ENCODE results near the gene MRAS.
"Not testable (repeated sequence)": the region's sequence is repeated elsewhere in the genome, so short reads cannot be mapped to it uniquely, and the experiment has no call there.

The MRAS gene

GRCh38 chr3:138369151-138369900 lies 20.9 kb downstream of the MRAS start:
- no peak for DNase-seq

DNA sequence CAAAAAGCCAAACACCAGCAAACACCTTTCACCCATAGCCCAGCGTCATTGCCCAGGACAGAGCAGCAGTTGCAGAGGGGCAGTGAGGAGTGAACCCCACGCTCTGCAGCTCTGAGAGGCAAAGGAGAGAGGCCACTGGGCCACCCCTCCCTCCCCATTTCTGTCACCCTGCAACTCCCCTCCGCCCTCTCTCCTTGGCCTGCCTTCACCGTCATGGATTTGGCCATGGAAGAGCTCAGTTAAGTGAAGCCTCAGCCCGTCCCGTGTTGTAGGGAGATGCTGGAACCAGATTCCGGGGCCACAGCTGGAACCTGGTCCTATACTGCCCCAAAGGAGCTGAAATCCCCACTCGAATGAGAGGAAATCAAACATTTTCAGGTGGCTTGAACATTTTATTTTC lies 21.9 kb downstream of the MRAS start:
- DNase-seq: no peak

DNA sequence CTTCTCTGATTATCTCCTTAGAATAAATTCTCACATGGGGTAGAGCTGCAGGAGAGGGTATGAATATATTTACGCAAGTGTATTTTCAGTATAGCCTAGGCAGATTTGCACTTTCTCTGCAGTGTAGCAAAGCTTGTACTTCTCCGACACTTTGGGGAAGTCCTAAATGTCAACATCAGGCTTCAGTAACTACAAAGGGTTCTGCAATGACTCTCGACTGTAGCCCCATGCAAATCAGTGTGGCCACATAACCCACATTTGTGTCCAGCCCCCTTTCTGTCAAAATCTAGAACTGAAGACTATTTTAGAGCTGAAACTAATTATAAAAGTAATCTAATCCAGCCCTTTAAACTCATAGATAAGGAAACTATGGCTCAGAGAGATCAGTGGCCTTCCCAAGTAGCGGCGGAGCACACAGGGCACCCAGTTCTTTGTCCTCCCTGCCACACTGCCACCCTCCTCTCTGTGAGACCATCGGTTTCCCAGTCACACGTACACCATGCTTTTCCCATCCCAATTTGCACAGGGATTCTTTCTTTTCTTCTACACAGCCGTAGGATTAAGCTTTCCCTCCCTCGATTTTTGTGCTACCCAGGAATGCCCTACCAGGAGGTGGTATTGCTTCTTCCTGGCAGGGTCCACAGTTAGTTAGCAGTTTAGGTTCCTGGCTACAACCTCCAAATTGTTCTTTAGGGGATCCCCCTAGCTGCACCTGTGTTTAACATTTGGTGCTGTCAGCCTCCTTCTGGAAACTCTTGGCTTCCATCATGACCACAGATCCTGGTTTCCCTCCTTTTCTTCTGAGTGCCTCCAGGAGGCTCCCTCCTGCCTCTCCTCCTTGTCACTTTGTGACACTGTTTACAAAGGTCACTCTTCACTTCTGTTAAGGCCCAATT lies 22.9 kb downstream of the MRAS start:
- no peak for DNase-seq

GRCh38 chr3:138373087-138373735 lies 24.8 kb downstream of the MRAS start:
- no peak for DNase-seq

DNA sequence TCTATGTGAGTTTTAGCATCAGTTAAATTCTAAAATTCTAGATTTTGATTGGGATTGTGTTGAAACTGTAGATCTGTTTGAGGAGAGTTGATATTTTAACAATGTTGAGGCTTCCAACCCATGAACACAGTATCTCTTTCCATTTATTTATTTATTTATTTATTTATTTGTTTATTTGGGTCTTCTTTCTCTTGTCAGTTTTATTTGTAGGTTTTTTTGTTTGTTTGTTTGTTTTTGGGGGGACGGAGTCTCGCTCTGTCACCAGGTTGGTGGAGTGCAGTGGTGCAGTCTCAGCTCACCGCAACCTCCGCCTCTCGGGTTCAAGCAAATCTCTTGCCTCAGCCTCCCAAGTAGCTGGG lies 25.3 kb downstream of the MRAS start:
- DNase-seq: no peak

GRCh38 chr3:138374573-138375134 lies 26.3 kb downstream of the MRAS start:
- no peak for DNase-seq

DNA sequence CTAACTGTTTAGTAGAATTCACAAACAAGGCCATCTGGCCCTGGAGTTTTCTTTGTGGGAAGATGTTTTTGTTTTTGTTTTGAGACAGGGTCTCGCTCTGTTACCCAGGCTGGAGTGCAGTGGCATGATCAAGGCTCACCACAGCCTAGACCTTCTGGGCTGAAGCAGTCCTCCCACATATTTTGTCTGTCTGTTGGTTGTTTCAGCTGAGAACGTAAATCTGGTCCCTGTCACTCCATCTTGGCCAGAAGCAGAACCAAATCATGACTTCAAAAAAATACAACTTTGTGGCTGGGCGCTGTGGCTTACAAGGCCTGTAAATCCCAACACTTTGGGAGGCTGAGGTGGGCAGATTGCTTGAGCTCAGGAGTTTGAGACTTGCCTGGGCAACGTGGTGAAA lies 27.1 kb downstream of the MRAS start:
- no peak for DNase-seq

DNA sequence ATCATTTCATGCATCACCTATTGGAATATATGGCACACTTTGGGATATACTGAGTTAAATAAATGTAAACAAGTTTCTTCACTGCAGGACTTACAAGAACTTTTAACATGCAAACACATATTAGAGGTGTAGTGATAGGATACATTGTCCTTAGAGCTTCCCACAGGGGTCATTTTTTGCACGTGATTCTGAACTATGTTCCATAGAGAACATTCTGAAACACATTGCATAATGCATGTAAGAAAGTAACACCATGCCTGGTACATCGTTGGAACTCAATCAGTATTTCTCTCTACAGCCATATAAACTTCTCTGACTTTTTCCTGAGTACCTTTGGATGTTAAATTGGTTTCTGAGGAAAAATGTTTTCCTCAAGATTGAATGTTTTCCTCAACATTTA lies 28.3 kb downstream of the MRAS start:
- DNase-seq: no peak

- DNase-seq: not testable (repeated sequence)
These were observed 28.8 kb downstream of the MRAS start for GRCh38 chr3:138377212-138377611.

DNA sequence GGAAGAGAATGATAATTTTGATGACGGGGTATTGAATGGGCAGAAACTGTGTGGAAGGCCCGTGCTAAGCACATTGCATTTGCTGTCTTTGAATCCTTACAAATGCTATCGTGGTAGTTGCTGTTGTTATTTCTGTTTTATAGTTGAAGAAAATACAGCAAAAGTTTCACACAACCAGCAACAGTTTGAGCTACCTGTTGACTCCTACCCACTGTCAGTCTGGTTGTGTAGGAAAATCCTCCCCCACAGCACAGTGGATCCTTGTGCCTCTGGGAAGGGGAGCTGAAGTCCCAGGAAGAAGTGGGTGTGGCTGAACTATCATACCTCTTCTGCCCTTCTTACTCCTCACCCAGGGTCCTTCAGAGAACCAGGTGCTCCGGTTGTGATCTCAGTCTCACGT lies 29.4 kb downstream of the MRAS start:
- no peak for DNase-seq

DNA sequence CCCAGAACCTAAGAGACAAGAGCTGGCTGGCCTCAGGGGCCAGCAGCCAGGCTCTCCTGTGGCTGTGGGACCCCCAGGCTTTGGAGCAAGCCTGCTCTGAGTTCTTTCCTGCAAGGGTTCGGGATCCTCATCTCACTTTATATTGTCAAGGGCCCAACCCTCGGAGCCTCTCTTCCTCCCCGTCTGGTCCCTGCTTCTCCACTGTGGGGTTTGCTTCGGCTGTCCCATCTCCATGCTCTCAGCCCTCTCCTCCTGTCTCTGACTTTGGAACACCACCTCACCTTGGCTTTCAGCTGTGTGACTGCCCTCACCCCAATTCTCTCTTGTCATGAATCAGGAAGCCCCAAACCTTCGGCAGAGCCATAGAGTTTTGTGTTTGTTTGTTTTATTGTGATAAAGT lies 30.0 kb downstream of the MRAS start:
- no peak for DNase-seq

DNA sequence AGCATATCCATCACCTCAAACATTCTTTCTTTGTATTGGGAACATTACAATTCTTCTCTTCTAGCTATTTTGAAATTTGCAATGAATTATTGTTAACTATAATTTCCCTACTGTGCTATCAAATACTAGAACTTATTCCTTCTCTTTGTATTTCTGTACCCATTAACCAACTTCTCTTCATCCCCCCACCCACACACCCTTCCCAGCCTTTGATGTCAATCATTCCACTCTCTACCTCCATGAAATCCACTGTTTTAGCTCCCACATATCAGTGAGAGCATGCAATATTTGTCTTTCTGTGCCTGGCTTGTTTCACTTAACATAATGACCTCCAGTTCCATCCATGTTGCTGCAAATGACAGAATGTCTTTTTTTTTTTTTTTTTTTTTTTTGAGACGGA lies 30.6 kb downstream of the MRAS start:
- DNase-seq: no peak

GRCh38 chr3:138381413-138381901 lies 33.1 kb downstream of the MRAS start:
- DNase-seq: no peak

DNA sequence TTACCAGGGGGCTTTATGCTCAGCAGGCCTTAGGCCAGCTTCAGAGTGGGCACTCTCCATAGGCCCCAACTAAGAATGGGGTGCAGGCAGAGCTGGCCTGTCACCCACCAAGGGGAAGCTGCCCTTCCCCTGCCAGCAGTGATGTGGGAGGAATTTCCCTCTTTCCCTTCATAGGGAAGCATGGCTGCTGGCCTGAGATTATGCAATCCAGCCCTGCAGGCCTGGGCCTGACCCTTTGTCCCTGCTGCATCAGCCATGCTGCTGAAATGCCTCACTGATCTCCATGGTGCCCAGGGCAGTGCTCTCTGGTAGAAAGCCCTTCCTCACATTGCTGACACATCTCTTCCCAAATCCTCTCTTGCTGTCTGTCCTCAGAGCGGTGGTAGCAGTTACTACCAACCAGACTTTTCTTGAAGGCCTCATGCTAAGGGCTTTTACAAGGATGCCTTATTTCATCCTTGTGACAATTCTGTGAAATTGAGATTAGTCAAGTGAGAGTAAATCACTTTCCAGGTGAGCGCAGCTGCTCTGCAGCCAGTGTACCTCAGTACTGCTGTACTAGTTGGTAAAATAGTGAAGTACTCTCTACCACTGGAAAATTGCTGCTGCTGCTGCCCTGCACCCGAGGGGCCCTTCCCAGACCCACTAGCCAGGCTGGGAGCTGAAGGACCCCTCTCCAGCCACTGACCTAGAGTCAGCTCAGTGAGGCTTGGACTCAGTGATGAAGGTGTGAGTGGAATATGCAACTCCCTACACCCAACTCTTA lies 33.8 kb downstream of the MRAS start:
- no peak for DNase-seq

DNA sequence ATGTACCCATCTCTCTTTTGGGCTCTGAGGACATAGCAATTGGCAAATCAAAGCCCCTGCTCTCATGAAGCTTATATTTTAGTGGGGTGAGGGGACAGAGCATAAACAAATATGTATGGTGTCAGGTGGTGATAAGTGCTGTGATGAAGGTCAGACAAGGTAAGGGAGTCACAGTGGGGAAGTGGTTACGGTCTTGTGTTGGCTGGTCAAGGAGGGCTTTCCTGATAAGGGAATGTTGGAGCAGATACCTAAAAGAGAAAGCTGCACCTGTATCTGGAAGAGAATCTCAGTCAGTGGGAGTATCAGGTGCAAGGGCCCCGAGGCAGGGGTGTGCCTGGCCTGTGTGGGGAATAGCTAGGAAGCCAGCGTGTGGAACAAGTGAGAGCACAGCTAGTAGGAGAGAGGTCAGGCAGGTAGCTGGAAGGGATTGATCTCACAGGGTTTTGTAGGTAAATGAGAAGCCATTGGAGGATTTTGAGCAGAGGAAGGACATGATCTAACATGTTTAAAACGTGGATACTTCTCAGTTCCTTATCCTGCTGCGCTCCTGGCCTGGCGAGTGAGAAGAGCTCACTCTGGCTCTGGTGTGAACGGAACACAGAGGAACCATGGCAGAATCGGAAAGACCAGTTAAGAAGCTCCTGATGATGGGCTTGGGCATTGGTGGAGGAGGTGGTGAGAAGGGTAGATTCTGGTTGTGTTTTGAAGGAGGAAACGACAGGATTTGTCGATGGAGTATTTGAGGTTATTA lies 35.5 kb downstream of the MRAS start:
- DNase-seq: no peak

DNA sequence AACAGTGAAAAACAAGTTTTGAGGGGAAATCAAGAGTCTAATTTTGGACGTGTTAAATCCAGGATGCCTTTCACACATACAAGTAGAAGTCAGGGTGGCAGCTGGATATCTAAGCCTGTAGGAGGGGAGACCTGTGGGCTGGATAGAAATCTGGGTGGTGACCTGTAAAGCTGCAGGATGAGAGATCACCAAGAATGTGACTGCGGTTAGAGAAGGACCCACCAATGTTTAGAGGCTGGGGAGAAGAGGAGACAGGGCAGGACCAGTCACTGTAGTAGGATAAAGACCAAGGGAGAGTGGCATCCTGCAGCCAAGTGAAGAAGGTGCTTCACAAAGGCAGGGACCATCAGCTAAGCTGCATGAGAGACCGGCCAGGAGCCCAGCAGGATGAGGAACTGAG lies 36.2 kb downstream of the MRAS start:
- DNase-seq: no peak

GRCh38 chr3:138384976-138385375 lies 36.6 kb downstream of the MRAS start:
- no peak for DNase-seq

DNA sequence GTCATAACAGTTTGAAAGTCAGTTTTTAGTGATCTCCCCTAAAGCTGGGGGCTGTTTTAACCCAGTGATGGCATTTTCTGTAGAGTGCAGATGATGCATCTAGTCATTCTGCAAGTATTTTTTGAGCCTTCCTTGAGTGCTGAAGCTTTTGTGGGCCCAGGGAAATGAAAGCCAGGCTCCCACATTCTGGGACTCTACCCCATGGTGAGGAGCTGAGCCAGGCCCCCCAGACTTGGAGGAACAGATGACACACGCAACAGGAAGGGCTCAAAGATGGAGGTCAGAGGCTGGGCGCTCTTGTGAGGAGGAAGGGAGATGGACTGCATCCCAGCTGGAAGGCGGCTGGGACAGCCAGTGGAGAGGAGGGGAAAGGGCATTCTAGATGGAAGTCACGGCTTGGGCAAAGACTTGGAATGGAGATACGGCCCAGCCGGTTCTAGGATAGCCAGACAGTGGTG lies 40.8 kb downstream of the MRAS start:
- no peak for DNase-seq

DNA sequence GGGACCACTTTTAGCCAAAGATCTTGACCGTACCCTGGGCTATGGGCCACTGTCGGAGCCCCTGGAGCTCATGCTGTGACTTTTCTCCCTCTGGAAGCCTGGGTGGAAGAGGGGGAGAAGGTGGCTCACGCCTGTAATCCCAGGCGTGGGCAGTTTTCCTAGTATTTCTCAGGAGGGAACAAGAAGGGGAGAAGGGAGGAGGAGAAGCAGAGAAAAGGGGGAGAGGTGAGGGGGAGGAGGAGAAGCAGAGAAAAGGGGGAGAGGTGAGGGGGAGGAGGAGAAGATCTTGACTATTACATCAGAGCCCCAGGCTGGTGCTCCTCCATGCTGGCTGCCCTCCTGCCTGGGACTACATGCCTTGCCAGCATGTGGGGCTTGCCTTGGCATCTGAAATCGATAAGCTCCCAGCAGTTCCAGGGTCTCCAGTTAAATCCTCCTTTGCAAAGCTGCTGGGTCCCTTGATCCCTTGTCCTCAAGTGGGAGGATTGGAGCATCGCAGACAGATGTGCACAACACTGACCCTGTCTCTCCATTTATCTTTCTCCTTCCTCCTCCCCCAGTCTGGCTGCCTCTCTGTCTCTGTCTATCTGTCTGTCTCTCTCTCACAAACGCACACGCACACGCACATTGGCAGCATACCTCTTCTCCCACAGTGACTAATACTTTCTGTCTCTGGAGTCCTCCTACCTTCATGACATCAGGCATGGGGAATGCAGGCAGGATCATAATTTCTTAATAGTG lies 41.6 kb downstream of the MRAS start:
- no peak for DNase-seq

DNA sequence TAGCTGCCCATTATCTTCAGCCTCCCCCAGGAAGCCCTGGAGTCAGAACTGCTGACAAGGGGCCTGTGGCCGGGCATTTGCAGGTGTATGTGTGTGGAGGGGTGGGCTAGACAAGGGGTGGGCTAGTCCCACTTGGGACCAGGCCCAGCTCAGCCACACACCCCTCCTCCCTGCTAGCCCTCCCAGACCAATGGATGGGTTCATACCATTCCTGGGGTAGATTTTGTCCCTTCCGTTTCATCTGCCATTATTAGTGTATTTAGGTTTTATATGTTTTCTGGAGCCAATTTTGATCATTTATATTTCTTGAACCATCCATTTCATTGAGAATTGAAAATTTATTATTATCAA lies 42.2 kb downstream of the MRAS start:
- no peak for DNase-seq

DNA sequence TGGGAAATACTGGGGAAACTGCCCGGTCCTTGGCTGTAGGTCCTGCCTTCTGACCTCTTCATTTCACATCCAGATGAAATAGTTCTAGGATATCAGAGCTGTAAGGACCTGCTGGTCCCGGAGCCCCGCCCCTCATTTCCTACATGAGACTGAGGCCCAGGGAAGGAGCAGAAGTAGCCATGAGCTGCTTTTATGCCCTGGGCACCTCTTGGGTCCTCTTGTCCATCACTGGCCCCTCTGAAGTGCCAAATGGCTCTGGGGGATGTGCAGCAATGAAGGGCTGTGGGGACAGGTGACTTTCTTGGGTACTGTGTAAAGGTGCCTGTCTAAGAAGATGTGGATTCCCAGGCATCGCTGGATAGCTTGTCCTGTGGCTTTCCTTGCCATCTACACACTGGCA lies 45.8 kb downstream of the MRAS start:
- DNase-seq: no peak

Measured in stimulated activated CD4-positive, alpha-beta T cell treated with anti-CD3 and anti-CD28 coated beads, Interleukin-4, amount 100 ng/mL, for 1 hour (primary cell).